MCF 10A (cell line): Measurements from ENCODE around the gene UBA5. TPM values are rescaled to one million over a fixed set of nuclear protein-coding genes. Genes with fewer than 3 reads are reported as not detected.
"Not testable (repeated sequence)": the region's sequence is repeated elsewhere in the genome, so short reads cannot be mapped to it uniquely, and the experiment has no call there.

Source experiments
- Bru-seq: library from RNA; stranded (reverse); fragments of 400-500 nt; gene quantifications from one replicate; lab custom pipeline; 2021; lab: Mats Ljungman, UMichigan
- BruChase-seq, 2 experiments: library from RNA; stranded (reverse); fragments of 400-500 nt; gene quantifications; one replicate each; lab custom pipeline; 2021; lab: Mats Ljungman, UMichigan
- BruUV-seq: library from RNA; stranded (reverse); fragments of 400-500 nt; replicated peaks from 2 replicates; lab custom pipeline; 2021; lab: Mats Ljungman, UMichigan
- CTCF ChIA-PET: fragments of 300-600 bp; sonication (Branson Sonifier 250); formaldehyde crosslinking; extraction: SDS; loops from one replicate; lab custom pipeline; 2021; ENCODE audit warnings: antibody characterized with exemption, inconsistent platforms; lab: Yijun Ruan, JAX
- POLR2A ChIA-PET: fragments of 300-600, 350-650 bp; sonication (Branson Sonifier 250); formaldehyde crosslinking; extraction: SDS; loops from one replicate; lab custom pipeline; 2020; ENCODE audit warnings: antibody characterized with exemption, inconsistent platforms; lab: Yijun Ruan, JAX
- DNase-seq: peaks from one replicate; pipeline ENCODE4 v3.0.0-alpha.2; 2018; ENCODE audit not compliant: unreplicated experiment
- H3K27ac Mint-ChIP-seq: one replicate; pipeline ENCODE4 v1.8.0; 2022; ENCODE audit warnings: mild to moderate bottlenecking, low read depth, mixed read lengths; ENCODE audit not compliant: unreplicated experiment
- H3K27me3 Mint-ChIP-seq: one replicate; pipeline ENCODE4 v1.8.0; 2022; ENCODE audit warnings: mixed read lengths; ENCODE audit not compliant: insufficient read depth, unreplicated experiment
- H3K36me3 Mint-ChIP-seq: one replicate; pipeline ENCODE4 v1.8.0; 2022; ENCODE audit warnings: mild to moderate bottlenecking, moderate library complexity, mixed read lengths; ENCODE audit not compliant: insufficient read depth, unreplicated experiment
- H3K4me1 Mint-ChIP-seq: one replicate; pipeline ENCODE4 v1.8.0; 2022; ENCODE audit warnings: mixed read lengths; ENCODE audit not compliant: insufficient read depth, unreplicated experiment
- H3K4me3 Mint-ChIP-seq: one replicate; pipeline ENCODE4 v1.8.0; 2022; ENCODE audit warnings: mild to moderate bottlenecking, moderate library complexity, mixed read lengths; ENCODE audit not compliant: unreplicated experiment
- H3K9me3 Mint-ChIP-seq: one replicate; pipeline ENCODE4 v1.8.0; 2022; ENCODE audit warnings: mixed read lengths; ENCODE audit not compliant: unreplicated experiment
- intact Hi-C: fragments of 100-400 bp; cut with micrococcal nuclease; formaldehyde crosslinking; loops from 2 replicates; pipeline ENCODE4 v1.14.1; 2022
- long read RNA-seq: library from polyadenylated mRNA; stranded (forward); transcript quantifications from one replicate; pipeline ENCODE4 v2.0.0, GENCODE V29; 2022
- total RNA-seq: library from RNA; stranded (reverse); gene quantifications from 2 replicates; pipeline ENCODE4 v1.2.3, GENCODE V29; 2022
- TF ChIP-seq, protein P1 (sequence below): fragments of 200-600 bp; IDR thresholded peaks from one replicate; pipeline ENCODE4 v1.8.0; 2022; ENCODE audit warnings: antibody characterized with exemption, mild to moderate bottlenecking; ENCODE audit not compliant: unreplicated experiment

UBA5 gene
- total RNA-seq (47.7 and 50.0 TPM in 2 replicates), Bru-seq, nascent RNA (percentile 89 among the genes with signal in this experiment), BruChase-seq, experiment 1, labeled RNA remaining after a 6-hour chase (percentile 90 among the genes with signal in this experiment), BruChase-seq, experiment 2, labeled RNA remaining after a 2-hour chase (percentile 97 among the genes with signal in this experiment)
- long read RNA-seq, transcript UBA5-202 (12 exons, 3,705 nt), result major isoform, 140 of 190 reads
- long read RNA-seq, partial matches to known transcripts, result 8 of 190 reads
- long read RNA-seq, other reads (novel, unspliced or antisense), result 41 of 190 reads

DNA sequence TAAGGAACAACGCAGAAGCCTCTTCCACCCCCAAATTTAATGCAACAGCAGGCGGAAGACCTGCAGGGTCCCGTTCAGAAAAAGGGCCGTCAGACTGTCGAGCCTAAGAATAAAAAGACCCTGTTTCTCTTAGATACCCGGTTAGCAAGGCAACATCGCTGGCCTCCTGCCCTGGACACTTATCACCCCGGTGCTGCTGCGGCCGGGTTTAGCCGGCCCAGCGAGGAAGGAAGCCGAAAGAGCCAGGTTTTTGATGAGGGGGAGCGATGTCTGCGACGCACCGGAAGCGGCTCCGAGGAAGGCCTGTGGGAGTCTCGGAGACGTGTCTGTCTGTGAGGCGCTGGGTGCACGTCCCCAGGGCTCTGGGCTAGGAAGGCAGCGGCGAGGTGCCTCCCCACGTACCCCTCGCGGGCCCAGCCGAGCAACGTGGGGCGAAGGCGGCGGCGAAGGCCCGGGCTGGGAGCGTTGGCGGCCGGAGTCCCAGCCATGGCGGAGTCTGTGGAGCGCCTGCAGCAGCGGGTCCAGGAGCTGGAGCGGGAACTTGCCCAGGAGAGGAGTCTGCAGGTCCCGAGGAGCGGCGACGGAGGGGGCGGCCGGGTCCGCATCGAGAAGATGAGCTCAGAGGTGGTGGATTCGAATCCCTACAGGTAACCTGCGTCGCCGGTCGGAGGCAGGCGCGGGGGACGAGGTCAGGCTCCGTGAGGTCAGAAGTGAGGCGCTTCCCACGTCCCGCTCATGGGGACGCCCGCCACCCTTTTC is at the start of gene UBA5:
UBA5 (plus strand) TSS at position 278 of the 759 bp plus-strand sequence; CDS start at position 487, 209 bp downstream.
- Mint-ChIP-seq H3K9me3 (no peaks in the 10 kb centered on the region), H3K4me3 (peak within 1 kb of the TSS; percentile 89), H3K36me3 (peaks cover 12% of the 10 kb centered on the region), H3K4me1 (peaks cover 32% of the 10 kb centered on the region), H3K27ac (peak within 1 kb of the TSS; percentile 99), H3K27me3 (no peaks in the 10 kb centered on the region)
- ChIA-PET POLR2A (interaction anchor here (0.6 to 2.6 kb wide), 20 partner anchors 10 to 243 kb away, joined by 3 to 16 read pairs (median 4); partner anchors contain the start of gene DNAJC13), CTCF (interaction anchor here (0.6 to 2.3 kb wide), 12 partner anchors 10 to 903 kb away, joined by 3 to 17 read pairs (median 3); no protein-coding TSS in a partner anchor)
- peak; percentile 73 for DNase-seq
- BruUV-seq, result no TSS peak
- TF ChIP-seq, protein P1, sequence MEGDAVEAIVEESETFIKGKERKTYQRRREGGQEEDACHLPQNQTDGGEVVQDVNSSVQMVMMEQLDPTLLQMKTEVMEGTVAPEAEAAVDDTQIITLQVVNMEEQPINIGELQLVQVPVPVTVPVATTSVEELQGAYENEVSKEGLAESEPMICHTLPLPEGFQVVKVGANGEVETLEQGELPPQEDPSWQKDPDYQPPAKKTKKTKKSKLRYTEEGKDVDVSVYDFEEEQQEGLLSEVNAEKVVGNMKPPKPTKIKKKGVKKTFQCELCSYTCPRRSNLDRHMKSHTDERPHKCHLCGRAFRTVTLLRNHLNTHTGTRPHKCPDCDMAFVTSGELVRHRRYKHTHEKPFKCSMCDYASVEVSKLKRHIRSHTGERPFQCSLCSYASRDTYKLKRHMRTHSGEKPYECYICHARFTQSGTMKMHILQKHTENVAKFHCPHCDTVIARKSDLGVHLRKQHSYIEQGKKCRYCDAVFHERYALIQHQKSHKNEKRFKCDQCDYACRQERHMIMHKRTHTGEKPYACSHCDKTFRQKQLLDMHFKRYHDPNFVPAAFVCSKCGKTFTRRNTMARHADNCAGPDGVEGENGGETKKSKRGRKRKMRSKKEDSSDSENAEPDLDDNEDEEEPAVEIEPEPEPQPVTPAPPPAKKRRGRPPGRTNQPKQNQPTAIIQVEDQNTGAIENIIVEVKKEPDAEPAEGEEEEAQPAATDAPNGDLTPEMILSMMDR, result no peak
- intact Hi-C loops, result no loop called here

DNA sequence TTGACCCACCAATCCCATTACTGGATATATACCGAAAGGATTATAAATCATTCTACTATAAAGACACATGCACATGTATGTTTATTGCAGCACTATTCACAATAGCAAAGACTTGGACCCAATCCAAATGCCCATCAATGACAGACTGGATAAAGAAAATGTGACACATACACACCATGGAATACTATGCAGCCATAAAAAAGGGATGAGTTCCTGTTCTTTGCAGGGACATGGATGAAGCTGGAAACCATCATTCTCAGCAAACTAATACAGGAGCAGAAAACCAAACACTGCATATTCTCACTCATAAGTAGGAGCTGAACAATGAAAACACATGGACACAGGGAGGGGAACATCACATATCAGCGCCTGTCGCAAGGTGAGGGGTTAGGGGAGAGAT is 44.8 kb upstream of the UBA5 start:
- DNase-seq, H3K9me3 Mint-ChIP-seq, intact Hi-C loops, H3K27ac Mint-ChIP-seq, H3K4me1 Mint-ChIP-seq, H3K4me3 Mint-ChIP-seq, H3K27me3 Mint-ChIP-seq, CTCF ChIA-PET, BruUV-seq: not testable (repeated sequence)
- H3K36me3 Mint-ChIP-seq, result peaks cover 28% of the 10 kb centered on the region
- POLR2A ChIA-PET, result interaction anchor here (1.1 kb wide), 1 partner anchor 72 kb away, joined by 4 read pairs; no protein-coding TSS in a partner anchor

DNA sequence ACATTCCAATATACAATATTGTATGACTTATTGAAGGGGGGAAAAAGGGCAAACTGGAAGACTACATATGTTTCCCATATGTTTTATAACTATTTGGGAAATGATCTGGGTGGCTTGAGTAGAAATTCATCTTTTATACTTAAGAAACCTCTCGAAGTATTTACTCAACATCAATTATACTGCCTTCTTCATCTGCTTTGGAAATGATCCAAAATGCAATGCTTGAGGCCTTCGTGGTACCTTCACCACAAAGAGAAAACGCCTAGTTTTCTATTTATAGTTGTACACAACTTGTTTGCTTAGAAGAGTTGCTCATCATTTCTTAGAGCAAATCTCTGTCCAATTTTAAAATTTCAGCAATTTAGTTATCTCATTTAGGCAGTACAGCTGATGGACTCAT is 44.2 kb upstream of the UBA5 start:
- peak; percentile 11 for DNase-seq
- intact Hi-C loops, result no loop called here
- no peaks in the 10 kb centered on the region for H3K4me1 Mint-ChIP-seq
- H3K27ac Mint-ChIP-seq, result no peak overlapping the region
- H3K36me3 Mint-ChIP-seq, result peaks cover 26% of the 10 kb centered on the region
- no peaks in the 10 kb centered on the region for H3K27me3 Mint-ChIP-seq
- TF ChIP-seq, protein P1, result no peak
- peaks cover 5% of the 10 kb centered on the region for H3K9me3 Mint-ChIP-seq
- POLR2A ChIA-PET, result interaction anchor here (1.1 to 1.3 kb wide), 2 partner anchors 73 to 81 kb away, joined by 3 to 4 read pairs; no protein-coding TSS in a partner anchor
- H3K4me3 Mint-ChIP-seq, result no peak overlapping the region
- CTCF ChIA-PET, result no interaction called here
- BruUV-seq, result no TSS peak

DNA sequence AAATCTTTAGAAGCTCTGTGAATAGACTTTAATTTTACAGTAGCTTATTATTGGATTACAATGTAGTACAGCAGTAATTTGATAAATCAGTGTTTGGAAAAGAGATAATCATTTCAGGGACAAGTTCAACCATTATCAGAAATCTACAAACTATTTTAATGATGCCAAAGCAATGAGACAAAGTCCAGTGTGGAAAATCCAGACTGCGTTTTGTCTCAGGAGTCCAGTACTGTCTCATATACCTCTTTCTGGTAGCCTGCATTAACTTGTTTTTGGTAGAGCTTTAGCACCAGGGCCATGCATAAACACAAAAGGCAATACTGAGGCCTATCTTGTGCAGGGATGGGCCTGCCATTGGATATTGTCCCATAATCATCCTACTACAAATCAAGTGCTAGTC is 43.3 kb upstream of the UBA5 start:
- no peaks in the 10 kb centered on the region for H3K27me3 Mint-ChIP-seq
- TF ChIP-seq, protein P1, result no peak
- POLR2A ChIA-PET, result interaction anchor here (1.3 kb wide), 1 partner anchor 82 kb away, joined by 3 read pairs; no protein-coding TSS in a partner anchor
- no peak for DNase-seq
- H3K9me3 Mint-ChIP-seq, result peaks cover 11% of the 10 kb centered on the region
- H3K4me1 Mint-ChIP-seq, result no peaks in the 10 kb centered on the region
- BruUV-seq, result no TSS peak
- no peak overlapping the region for H3K4me3 Mint-ChIP-seq
- intact Hi-C loops, result no loop called here
- H3K27ac Mint-ChIP-seq, result no peak overlapping the region
- H3K36me3 Mint-ChIP-seq, result peaks cover 30% of the 10 kb centered on the region
- CTCF ChIA-PET, result no interaction called here
